HCT116 (cell line): ENCODE data around the gene PKN3. TPM values are rescaled to one million over a fixed set of nuclear protein-coding genes. Genes with fewer than 3 reads are reported as not detected.

ENCODE experiments used
- ATAC-seq: fragments of 200-7000 bp; cut with Tn5 transposase; 2 replicates; pipeline ENCODE4 v1.9.1; 2020; ENCODE audit warnings: mild to moderate bottlenecking, moderate library complexity
- BruUV-seq: library from RNA; stranded (reverse); fragments of 400-500 nt; replicated peaks from 2 replicates; lab custom pipeline; 2021; lab: Mats Ljungman, UMichigan
- CTCF ChIA-PET: fragments of 300-600 bp; sonication (Branson Sonifier 250); formaldehyde crosslinking; loops from one replicate; lab custom pipeline; 2021; ENCODE audit warnings: antibody characterized with exemption; lab: Charles Lee
- POLR2A ChIA-PET: fragments of 300-600, 350-600 bp; sonication (Branson Sonifier 250); formaldehyde crosslinking; loops from one replicate; lab custom pipeline; 2021; ENCODE audit warnings: antibody characterized with exemption; lab: Charles Lee
- RAD21 ChIA-PET, 2 experiments: fragments of 300-600 bp; sonication (Branson Sonifier 250); formaldehyde crosslinking; loops; one replicate each; lab custom pipeline; 2023; ENCODE audit warnings: low total read pairs in 2 of 2; ENCODE audit not compliant: uncharacterized antibody in 2 of 2, unreplicated experiment in 2 of 2, low non-redundant PET in 1 of 2; lab: Charles Lee
- DNase-seq: peaks from one replicate; pipeline ENCODE4 v3.0.0-alpha.2; 2010; ENCODE audit warnings: low read depth, low spot score
- H2AFZ ChIP-seq: fragments of 200-600 bp; shearing (Covaris generic), sonication (generic); 2 replicates; pipeline ENCODE4 v1.6.1; 2017; ENCODE audit warnings: low read depth, mixed run types, mixed read lengths, antibody characterized with exemption, low read length; ENCODE audit not compliant: poor library complexity, severe bottlenecking
- H3K27ac ChIP-seq: 2 replicates; pipeline ENCODE4 v1.5.1; 2012; ENCODE audit warnings: low read depth, low read length
- H3K27me3 ChIP-seq: fragments of 200-600 bp; sonication (generic); 2 replicates; pipeline ENCODE4 v1.6.1; 2016; ENCODE audit warnings: mixed run types, low read length, mixed read lengths; ENCODE audit not compliant: insufficient read depth
- H3K36me3 ChIP-seq, 2 experiments: fragments of 200-500 bp in 1 of 2; fragments of 200-600 bp in 1 of 2; sonication (Bioruptor generic) in 1 of 2; sonication (generic) in 1 of 2; 2 replicates each; pipeline versions ENCODE4 v1.5.1 to v1.6.1; 2014 to 2016; ENCODE audit warnings: low read length in 2 of 2, inconsistent platforms in 1 of 2, mixed read lengths in 1 of 2, mixed run types in 1 of 2; ENCODE audit not compliant: insufficient read depth in 2 of 2, control insufficient read depth in 1 of 2
- H3K4me1 ChIP-seq, 2 experiments: fragments of 200-600 bp in 1 of 2; sonication (generic) in 1 of 2; 2 replicates each; pipeline versions ENCODE4 v1.5.1 to v1.6.1; 2012 to 2017; ENCODE audit warnings: low read length in 2 of 2, inconsistent platforms in 1 of 2, mild to moderate bottlenecking in 1 of 2, mixed read lengths in 1 of 2, mixed run types in 1 of 2, moderate library complexity in 1 of 2; ENCODE audit not compliant: insufficient read depth in 2 of 2, control insufficient read depth in 1 of 2
- H3K4me2 ChIP-seq: fragments of 200-600 bp; sonication (generic); 2 replicates; pipeline ENCODE4 v1.6.1; 2017; ENCODE audit warnings: mixed run types, low read length, mixed read lengths
- H3K4me3 ChIP-seq, 2 experiments: fragments of 200-600 bp in 1 of 2; sonication (generic) in 1 of 2; replicated peaks in 1 of 2; 2 replicates each; pipeline ENCODE4 v1.5.1; 2011 to 2016; ENCODE audit warnings: low read length in 2 of 2, control low read depth in 1 of 2, low read depth in 1 of 2, mild to moderate bottlenecking in 1 of 2, mixed read lengths in 1 of 2, mixed run types in 1 of 2
- H3K79me2 ChIP-seq: fragments of 200-600 bp; sonication (generic); 2 replicates; pipeline ENCODE4 v1.6.1; 2017; ENCODE audit warnings: mild to moderate bottlenecking, mixed run types, low read length, moderate library complexity, mixed read lengths; ENCODE audit not compliant: insufficient read depth
- H3K9ac ChIP-seq: fragments of 200-600 bp; sonication (generic); 2 replicates; pipeline ENCODE4 v1.6.1; 2016; ENCODE audit warnings: low read length, mixed read lengths
- H3K9me2 ChIP-seq: fragments of 200-600 bp; sonication (generic), shearing (Covaris generic); 2 replicates; pipeline ENCODE4 v1.6.1; 2017; ENCODE audit warnings: mixed run types, mild to moderate bottlenecking, moderate library complexity; ENCODE audit not compliant: insufficient read depth
- H3K9me3 ChIP-seq, 2 experiments: fragments of 200-500 bp in 1 of 2; fragments of 200-600 bp in 1 of 2; sonication (Bioruptor generic) in 1 of 2; sonication (generic) in 1 of 2; 2 replicates each; pipeline ENCODE4 v1.6.1; 2014 to 2017; ENCODE audit warnings: low read length in 2 of 2, mixed read lengths in 2 of 2, inconsistent platforms in 1 of 2, low read depth in 1 of 2, mild to moderate bottlenecking in 1 of 2, mixed run types in 1 of 2, moderate library complexity in 1 of 2; ENCODE audit not compliant: control insufficient read depth in 1 of 2, insufficient read depth in 1 of 2
- H4K20me1 ChIP-seq: fragments of 200-600 bp; sonication (generic), shearing (Covaris generic); 2 replicates; pipeline ENCODE4 v1.6.1; 2017; ENCODE audit warnings: mixed run types, mild to moderate bottlenecking, moderate library complexity; ENCODE audit not compliant: insufficient read depth
- CBX3 ChIP-seq: IDR thresholded peaks from 2 replicates; pipeline ENCODE4 v1.6.1; 2012; ENCODE audit warnings: low read depth
- CTCF ChIP-seq, 3 experiments: fragments of 200-600 bp in 1 of 3; sonication (generic) in 1 of 3; IDR thresholded peaks in 2 of 3; conservative IDR thresholded peaks in 1 of 3; 2 replicates each; pipeline ENCODE4 v1.5.1; 2012 to 2017; ENCODE audit warnings: low read depth in 2 of 3, low read length in 2 of 3, antibody characterized with exemption in 1 of 3, borderline replicate concordance in 1 of 3, control low read depth in 1 of 3, mild to moderate bottlenecking in 1 of 3, mixed read lengths in 1 of 3, mixed run types in 1 of 3, moderate library complexity in 1 of 3; ENCODE audit not compliant: insufficient read depth in 1 of 3
- EGR1 ChIP-seq: IDR thresholded peaks from 2 replicates; pipeline ENCODE4 v1.6.1; 2012; ENCODE audit warnings: low read depth
- ELF1 ChIP-seq: IDR thresholded peaks from 2 replicates; pipeline ENCODE4 v1.6.1; 2012; ENCODE audit warnings: low read depth, borderline replicate concordance
- EZH2 ChIP-seq: fragments of 200-600 bp; sonication (generic); IDR thresholded peaks from 2 replicates; pipeline ENCODE4 v1.6.1; 2017; ENCODE audit warnings: antibody characterized with exemption, mixed run types
- JUND ChIP-seq: IDR thresholded peaks from 2 replicates; pipeline ENCODE4 v1.6.1; 2012
- MAX ChIP-seq: IDR thresholded peaks from 2 replicates; pipeline ENCODE4 v1.6.1; 2012
- POLR2A ChIP-seq: IDR thresholded peaks from 2 replicates; pipeline ENCODE4 v1.7.0; 2011; ENCODE audit warnings: borderline replicate concordance; ENCODE audit not compliant: insufficient read depth, insufficient read length; ENCODE audit errors: extremely low read depth
- RAD21 ChIP-seq: IDR thresholded peaks from 2 replicates; pipeline ENCODE4 v1.6.1; 2012; ENCODE audit warnings: low read depth, mild to moderate bottlenecking
- SIN3A ChIP-seq: IDR thresholded peaks from 2 replicates; pipeline ENCODE4 v1.6.1; 2012; ENCODE audit warnings: low read depth
- SRF ChIP-seq: IDR thresholded peaks from 2 replicates; pipeline ENCODE4 v1.6.1; 2012; ENCODE audit warnings: low read depth
- TCF7L2 ChIP-seq: IDR thresholded peaks from 2 replicates; pipeline ENCODE4 v1.7.0; 2011; ENCODE audit warnings: borderline replicate concordance, inconsistent platforms; ENCODE audit not compliant: insufficient read depth, insufficient read length; ENCODE audit errors: extremely low read depth
- YY1 ChIP-seq: IDR thresholded peaks from 2 replicates; pipeline ENCODE4 v1.6.1; 2011; ENCODE audit warnings: low read length, low read depth, moderate library complexity, mild to moderate bottlenecking; ENCODE audit not compliant: insufficient replicate concordance; ENCODE audit errors: extremely low read depth
- ZFX ChIP-seq: fragments of 450-650 bp; IDR thresholded peaks from 2 replicates; pipeline ENCODE4 v1.6.1; 2017
- ZNF274 ChIP-seq: fragments of 200-500 bp; sonication (Bioruptor generic); IDR thresholded peaks from 2 replicates; pipeline ENCODE4 v1.6.1; 2014; ENCODE audit warnings: mild to moderate bottlenecking, low read depth, low read length, inconsistent platforms
- intact Hi-C: fragments of 100-400 bp; cut with micrococcal nuclease; formaldehyde crosslinking; loops from 2 replicates; pipeline ENCODE4 v1.10.0; 2022
- total RNA-seq: library from RNA; stranded (reverse); gene quantifications from one replicate; pipeline ENCODE4 v1.2.1, GENCODE V29; 2021; ENCODE audit not compliant: unreplicated experiment
- TF ChIP-seq, protein P1 (sequence below): IDR thresholded peaks from 2 replicates; pipeline ENCODE4 v1.6.1; 2011; ENCODE audit warnings: mild to moderate bottlenecking, low read length, moderate library complexity; ENCODE audit not compliant: insufficient replicate concordance; ENCODE audit errors: extremely low read depth

Gene PKN3
- total RNA-seq, 1 experiment from 2014 or later, result 37.9 TPM

DNA sequence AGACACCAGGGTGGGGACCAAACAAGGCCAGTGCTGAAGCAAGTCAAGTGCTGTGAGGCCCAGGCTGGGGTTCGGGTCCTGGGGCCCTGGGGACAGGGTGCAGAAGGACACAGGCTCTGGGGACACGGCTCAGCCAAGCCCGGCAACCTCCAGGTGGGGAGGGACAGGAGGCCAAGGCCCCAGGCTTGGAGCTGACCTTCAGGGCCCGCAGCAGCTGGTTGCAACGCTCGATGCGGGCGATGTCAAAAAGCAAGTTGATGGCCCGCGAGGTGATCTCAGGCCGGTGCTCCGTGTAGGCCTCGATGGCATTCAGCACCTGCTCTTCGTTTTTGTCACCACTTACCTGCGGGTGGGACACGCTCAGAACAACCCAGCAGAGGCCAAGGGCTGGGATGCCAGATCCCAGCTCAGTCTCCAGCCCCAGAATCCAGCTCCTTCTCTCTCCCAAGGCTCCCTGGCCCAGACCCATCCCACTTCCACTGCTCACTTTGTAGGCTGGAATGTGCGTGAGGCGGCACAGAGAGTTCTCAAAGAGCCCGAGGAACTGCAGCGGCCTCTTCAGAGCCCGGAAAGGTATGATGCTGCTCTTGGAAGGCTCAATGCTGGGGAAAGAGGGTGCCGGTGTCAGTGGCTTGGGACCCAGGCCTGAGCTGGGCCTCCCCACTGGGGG, 48.8 kb downstream of the PKN3 start:
- DNase-seq, result no peak
- RAD21 ChIA-PET, result no interaction called here

More for the DNA sequence above, 48.8 kb downstream of the PKN3 start:
- Histone ChIP-seq H3K9ac (no peak overlapping the region), H3K36me3 (no peaks in the 10 kb centered on the region), H3K27me3 (no peaks in the 10 kb centered on the region), H4K20me1 (no peaks in the 10 kb centered on the region), H3K9me2 (no peaks in the 10 kb centered on the region), H3K4me2 (no peak overlapping the region), H3K27ac (no peak overlapping the region), H3K79me2 (no peaks in the 10 kb centered on the region), H3K9me3 (no peaks in the 10 kb centered on the region)
- no TSS peak for BruUV-seq
- intact Hi-C loops, result no loop called here
- CTCF ChIA-PET, result no interaction called here
- no peak for ATAC-seq
- no peak for TF ChIP-seq ELF1
- no peak for TF ChIP-seq RAD21
- no peak for TF ChIP-seq TCF7L2
- no peak for TF ChIP-seq EZH2
- TF ChIP-seq CBX3, result no peak
- no peak for TF ChIP-seq SRF
- TF ChIP-seq, protein P1, sequence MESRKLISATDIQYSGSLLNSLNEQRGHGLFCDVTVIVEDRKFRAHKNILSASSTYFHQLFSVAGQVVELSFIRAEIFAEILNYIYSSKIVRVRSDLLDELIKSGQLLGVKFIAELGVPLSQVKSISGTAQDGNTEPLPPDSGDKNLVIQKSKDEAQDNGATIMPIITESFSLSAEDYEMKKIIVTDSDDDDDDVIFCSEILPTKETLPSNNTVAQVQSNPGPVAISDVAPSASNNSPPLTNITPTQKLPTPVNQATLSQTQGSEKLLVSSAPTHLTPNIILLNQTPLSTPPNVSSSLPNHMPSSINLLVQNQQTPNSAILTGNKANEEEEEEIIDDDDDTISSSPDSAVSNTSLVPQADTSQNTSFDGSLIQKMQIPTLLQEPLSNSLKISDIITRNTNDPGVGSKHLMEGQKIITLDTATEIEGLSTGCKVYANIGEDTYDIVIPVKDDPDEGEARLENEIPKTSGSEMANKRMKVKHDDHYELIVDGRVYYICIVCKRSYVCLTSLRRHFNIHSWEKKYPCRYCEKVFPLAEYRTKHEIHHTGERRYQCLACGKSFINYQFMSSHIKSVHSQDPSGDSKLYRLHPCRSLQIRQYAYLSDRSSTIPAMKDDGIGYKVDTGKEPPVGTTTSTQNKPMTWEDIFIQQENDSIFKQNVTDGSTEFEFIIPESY, result no peak
- TF ChIP-seq SIN3A, result no peak
- TF ChIP-seq JUND, result no peak
- TF ChIP-seq CTCF (IDR thresholded peaks at IDR 0.05 in 2 of 3, conservative IDR thresholded peaks at IDR 0.05 in 1 of 3; ENCODE audit: borderline replicate concordance in 1 of 3, insufficient read depth in 1 of 3, low read depth in 2 of 3, low read length in 2 of 3), result no peak
- no peak for TF ChIP-seq MAX
- no peak for TF ChIP-seq POLR2A
- no peak for TF ChIP-seq ZNF274
- no peak for TF ChIP-seq ZFX
- TF ChIP-seq YY1, result no peak
- TF ChIP-seq EGR1, result no peak
- TF ChIP-seq, all 23 proteins: peak for 0
- H3K4me3 ChIP-seq, result no peak overlapping the region
- H2AFZ ChIP-seq, result no peak overlapping the region
- POLR2A ChIA-PET, result no interaction called here
- H3K4me1 ChIP-seq, result no peaks in the 10 kb centered on the region
